Measurements from ENCODE around the gene CHAF1B.

The CHAF1B gene

GRCh38 chr21:36355868-36356267 is 29.3 kb upstream of the CHAF1B start:
- Histone ChIP-seq H3K9me3 (ENCODE audit: insufficient read depth, low read length) (no peaks in the 10 kb centered on the region), H4K20me1 (ENCODE audit: low read depth, low read length) (no peaks in the 10 kb centered on the region), H2AFZ (ENCODE audit: low read depth, low read length, severe bottlenecking) (no peak overlapping the region), H3K9me2 (replicated peaks; ENCODE audit: insufficient read depth, low read length) (no peaks in the 10 kb centered on the region), H3F3A (ENCODE audit: insufficient read depth) (no peaks in the 10 kb centered on the region), H3K79me2 (ENCODE audit: insufficient read depth, low read length) (no peaks in the 10 kb centered on the region), H3K4me2 (ENCODE audit: low read depth, low read length, poor library complexity, severe bottlenecking) (no peak overlapping the region), H3K4me3 (ENCODE audit: insufficient read depth, low read length, poor library complexity, severe bottlenecking) (no peak overlapping the region), H3K36me3 (ENCODE audit: low read length) (peaks cover 9% of the 10 kb centered on the region; the same call in 1 of the 2 replicates), H3K9ac (ENCODE audit: low read length) (no peak overlapping the region), H3K27ac (ENCODE audit: low read depth, low read length) (no peak overlapping the region), H3K27me3 (ENCODE audit: low read length) (no peaks in the 10 kb centered on the region)
- TF ChIP-seq EZH2phosphoT487 (conservative IDR thresholded peaks at IDR 0.05; ENCODE audit: low read length) (no peak), CTCF (IDR thresholded peaks at IDR 0.05; ENCODE audit: insufficient read depth, low read length, poor library complexity, severe bottlenecking) (no peak)

- H3K9ac ChIP-seq (ENCODE audit: low read length): no peak overlapping the region
- H2AFZ ChIP-seq (ENCODE audit: low read depth, low read length, severe bottlenecking): no peak overlapping the region
- no peak overlapping the region for H3K4me2 ChIP-seq (ENCODE audit: low read depth, low read length, poor library complexity, severe bottlenecking)
- no peaks in the 10 kb centered on the region for H3K27me3 ChIP-seq (ENCODE audit: low read length)
- peaks cover 9% of the 10 kb centered on the region; the same call in 1 of the 2 replicates for H3K36me3 ChIP-seq (ENCODE audit: low read length)
- H3K9me2 ChIP-seq (replicated peaks; ENCODE audit: insufficient read depth, low read length): no peaks in the 10 kb centered on the region
- no peaks in the 10 kb centered on the region for H3K79me2 ChIP-seq (ENCODE audit: insufficient read depth, low read length)
- no peaks in the 10 kb centered on the region for H3K9me3 ChIP-seq (ENCODE audit: insufficient read depth, low read length)
- no peaks in the 10 kb centered on the region for H3F3A ChIP-seq (ENCODE audit: insufficient read depth)
- H4K20me1 ChIP-seq (ENCODE audit: low read depth, low read length): no peaks in the 10 kb centered on the region
- no peak for TF ChIP-seq CTCF (IDR thresholded peaks at IDR 0.05; ENCODE audit: insufficient read depth, low read length, poor library complexity, severe bottlenecking)
- no peak for TF ChIP-seq EZH2phosphoT487 (conservative IDR thresholded peaks at IDR 0.05; ENCODE audit: low read length)
- no peak overlapping the region for H3K27ac ChIP-seq (ENCODE audit: low read depth, low read length)
- H3K4me3 ChIP-seq (ENCODE audit: insufficient read depth, low read length, poor library complexity, severe bottlenecking): no peak overlapping the region
These were observed 26.0 kb upstream of the CHAF1B start for GRCh38 chr21:36359185-36359584.

GRCh38 chr21:36369064-36369685 is 16.0 kb upstream of the CHAF1B start:
- no peak for TF ChIP-seq CTCF (IDR thresholded peaks at IDR 0.05; ENCODE audit: insufficient read depth, low read length, poor library complexity, severe bottlenecking)
- no peak for TF ChIP-seq EZH2phosphoT487 (conservative IDR thresholded peaks at IDR 0.05; ENCODE audit: low read length)
- H3K9ac ChIP-seq (ENCODE audit: low read length): no peak overlapping the region
- no peaks in the 10 kb centered on the region for H4K20me1 ChIP-seq (ENCODE audit: low read depth, low read length)
- no peak overlapping the region for H2AFZ ChIP-seq (ENCODE audit: low read depth, low read length, severe bottlenecking)
- no peaks in the 10 kb centered on the region for H3K9me2 ChIP-seq (replicated peaks; ENCODE audit: insufficient read depth, low read length)
- H3K4me3 ChIP-seq (ENCODE audit: insufficient read depth, low read length, poor library complexity, severe bottlenecking): no peak overlapping the region
- no peak overlapping the region for H3K27ac ChIP-seq (ENCODE audit: low read depth, low read length)
- H3K4me2 ChIP-seq (ENCODE audit: low read depth, low read length, poor library complexity, severe bottlenecking): no peak overlapping the region
- H3F3A ChIP-seq (ENCODE audit: insufficient read depth): no peaks in the 10 kb centered on the region
- peaks cover 11% of the 10 kb centered on the region; the same call in 1 of the 2 replicates for H3K36me3 ChIP-seq (ENCODE audit: low read length)
- no peaks in the 10 kb centered on the region for H3K79me2 ChIP-seq (ENCODE audit: insufficient read depth, low read length)
- no peaks in the 10 kb centered on the region for H3K27me3 ChIP-seq (ENCODE audit: low read length)
- H3K9me3 ChIP-seq (ENCODE audit: insufficient read depth, low read length): no peaks in the 10 kb centered on the region
